CD4-positive, alpha-beta T cell treated with Interleukin-2 at 100 ng/mL for 4 hours (primary cell): ENCODE results near the gene TNC.

Source experiments
- DNase-seq: peaks from one replicate; pipeline ENCODE4 v3.0.0-alpha.2; 2020; ENCODE audit warnings: low spot score

Gene TNC

DNA sequence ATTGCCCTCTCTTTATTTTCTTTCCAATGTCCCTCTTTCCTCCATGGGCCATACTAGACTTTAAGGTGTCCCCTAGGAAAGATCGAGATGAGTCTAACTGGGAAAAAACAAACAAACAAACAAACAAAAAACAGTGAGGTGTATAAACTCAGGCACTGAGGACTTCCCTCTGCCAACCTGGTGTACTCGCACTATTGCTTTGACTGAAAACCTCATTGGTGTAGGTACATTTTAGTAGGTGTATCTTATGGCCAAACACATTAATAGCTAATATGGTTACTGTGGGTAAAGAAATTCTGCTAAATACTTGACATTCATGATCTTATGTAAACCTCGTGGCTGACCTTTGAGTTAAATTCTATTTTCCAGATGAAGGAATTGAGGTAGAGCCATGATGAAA is 74.3 kb downstream of the TNC start:
- DNase-seq: no peak

DNA sequence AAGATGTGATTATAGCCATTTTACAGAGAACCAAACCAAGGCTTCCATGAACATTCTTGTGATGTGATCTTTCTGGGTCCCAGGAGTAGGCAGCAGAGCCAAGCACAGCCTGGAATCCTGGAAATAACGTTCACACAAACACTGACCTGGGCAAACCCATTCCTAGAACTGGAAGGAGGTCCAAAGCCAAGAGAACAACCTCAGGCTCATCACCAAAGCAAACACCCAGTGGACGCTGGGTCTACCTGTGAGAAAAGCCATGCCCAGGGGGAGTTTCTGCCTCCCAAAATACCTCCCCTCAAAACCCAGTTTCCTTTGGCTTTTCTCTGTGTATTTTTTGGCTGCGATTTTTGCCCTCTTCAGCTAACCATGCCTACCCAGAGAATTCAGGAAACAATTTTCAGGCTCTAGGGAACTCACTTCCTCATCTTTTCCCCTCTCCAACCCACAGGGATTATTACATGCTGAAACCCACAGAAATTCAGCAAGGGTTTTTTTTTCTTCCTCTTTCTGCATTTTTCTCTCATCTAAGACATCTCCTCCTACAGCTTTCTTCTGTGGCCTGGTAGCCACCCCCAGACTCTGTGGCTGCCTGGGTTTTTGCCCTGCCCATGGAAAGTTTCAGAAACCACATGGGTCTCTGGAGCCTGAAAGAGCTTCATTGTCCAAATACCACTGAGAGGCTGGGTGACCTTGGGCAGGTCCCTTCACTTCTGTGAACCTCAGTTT is 75.0 kb downstream of the TNC start:
- no peak for DNase-seq

DNA sequence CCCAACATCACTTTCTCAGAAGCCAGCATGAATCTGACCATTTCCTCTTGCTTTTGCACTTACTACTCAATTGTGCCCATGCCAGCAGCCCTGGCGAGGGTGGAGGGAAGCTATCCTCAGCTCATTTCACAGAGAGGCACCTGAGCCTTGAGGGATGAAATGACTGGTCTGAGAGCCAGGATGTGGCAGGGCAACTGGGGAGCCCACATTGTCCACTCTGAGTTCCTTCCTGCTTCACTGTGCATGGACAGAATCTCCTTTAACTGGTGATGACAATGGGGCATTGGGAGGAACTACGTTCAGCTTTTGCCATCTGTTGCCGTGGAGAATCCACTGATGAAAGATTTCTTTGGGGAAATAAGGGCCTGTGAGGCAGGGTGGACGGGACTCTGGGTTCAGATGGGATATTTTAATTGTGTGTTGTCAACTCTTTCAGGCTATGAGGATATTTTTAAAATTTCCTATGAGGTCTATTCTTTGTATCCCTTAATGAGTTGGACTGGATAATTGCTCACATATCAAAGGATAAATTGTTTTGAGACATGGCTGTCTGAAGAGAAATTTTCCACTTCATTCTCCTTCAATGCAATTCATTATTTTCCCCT is 78.3 kb downstream of the TNC start:
- DNase-seq: no peak

DNA sequence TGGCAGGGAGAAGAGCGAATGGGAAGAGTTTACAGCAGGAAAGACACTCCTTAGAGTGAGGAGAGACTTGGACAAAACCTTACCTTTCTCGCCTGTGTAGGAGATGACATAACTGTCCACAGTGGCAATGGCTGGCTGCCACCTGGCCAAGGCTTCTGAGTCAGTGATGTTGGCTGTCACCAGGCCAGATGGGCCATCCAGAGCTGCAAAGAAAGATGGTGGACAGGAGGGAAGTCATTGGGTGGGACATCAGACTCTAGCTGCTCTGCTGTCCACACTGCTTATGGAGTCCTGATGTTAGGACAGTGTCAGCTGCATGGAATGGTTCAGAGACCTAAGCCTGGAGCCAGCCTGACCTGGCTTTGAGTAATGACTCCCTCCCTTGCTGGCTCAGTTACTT is 79.8 kb downstream of the TNC start:
- DNase-seq: no peak

DNA sequence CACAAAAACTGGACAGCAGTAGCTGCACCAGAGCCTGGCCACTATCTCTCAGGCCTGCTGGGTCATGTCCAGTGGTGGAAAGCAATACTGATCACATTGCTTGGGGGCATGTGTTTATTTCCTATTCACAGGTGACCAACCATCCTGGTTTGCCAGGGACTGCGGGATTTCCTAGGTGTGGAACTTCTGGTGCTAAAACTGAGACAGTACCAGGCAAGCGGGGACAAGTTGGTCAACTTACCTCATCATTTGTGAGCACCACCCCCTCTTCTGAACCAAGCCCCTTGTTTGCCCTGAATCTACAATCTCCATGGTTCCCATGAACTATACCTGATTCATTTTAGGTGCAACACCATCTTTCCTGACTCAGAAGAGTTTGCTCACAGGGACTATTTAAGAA is 81.3 kb downstream of the TNC start:
- no peak for DNase-seq

DNA sequence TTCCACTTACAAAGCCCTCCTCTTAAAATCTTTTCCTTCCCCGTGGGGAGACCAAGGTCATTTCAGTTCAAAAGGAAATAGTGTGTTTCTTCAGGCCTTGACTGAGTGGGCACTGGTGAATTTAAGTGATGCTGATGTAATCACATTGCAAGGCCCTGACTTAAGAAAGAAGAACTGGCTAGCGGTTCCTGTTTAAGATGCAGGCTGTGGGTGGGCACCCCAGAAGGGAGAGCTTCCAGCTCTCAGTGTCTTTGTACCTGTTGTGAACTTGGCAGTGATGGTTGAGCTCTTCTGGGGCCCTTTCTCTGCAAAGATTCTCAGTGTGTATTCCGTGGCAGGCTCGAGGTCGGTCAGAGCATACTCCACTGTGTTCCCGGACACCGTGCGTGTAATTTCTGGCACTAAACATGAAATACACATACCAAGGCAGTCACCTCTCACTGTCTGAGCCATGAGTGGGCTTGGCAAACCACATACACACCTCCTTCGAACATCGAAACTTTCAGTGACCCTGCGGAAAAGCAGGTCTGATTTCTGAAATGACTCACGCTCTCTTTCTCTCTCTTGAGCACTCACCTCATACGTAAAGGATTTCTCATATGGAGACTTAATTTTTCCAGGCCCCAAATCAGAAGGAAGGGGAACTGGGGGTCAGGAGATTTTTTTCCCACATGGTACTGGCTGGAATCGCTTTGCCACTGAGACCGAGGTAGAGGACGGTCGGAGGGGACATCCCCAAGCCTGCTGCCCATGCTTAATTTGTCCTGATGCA is 81.9 kb downstream of the TNC start:
- no peak for DNase-seq

DNA sequence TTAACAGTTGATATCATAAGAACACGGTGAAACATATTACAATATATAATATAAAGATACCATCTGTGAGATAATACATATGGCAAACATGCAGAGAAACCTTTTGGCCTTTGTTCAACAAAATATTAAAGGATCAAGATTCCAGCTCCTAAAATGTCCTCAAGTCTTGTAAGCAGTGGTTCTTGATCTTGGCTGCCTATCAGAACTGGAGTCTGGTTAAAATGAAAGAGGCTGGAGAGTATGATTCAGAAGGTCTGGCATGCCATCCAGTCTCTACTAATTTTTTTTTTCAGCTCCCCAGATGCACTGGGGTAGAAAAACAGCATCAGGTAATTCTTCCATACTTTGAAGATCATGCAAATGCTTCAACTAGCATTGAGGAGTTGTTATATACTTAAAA is 83.2 kb downstream of the TNC start:
- no peak for DNase-seq

DNA sequence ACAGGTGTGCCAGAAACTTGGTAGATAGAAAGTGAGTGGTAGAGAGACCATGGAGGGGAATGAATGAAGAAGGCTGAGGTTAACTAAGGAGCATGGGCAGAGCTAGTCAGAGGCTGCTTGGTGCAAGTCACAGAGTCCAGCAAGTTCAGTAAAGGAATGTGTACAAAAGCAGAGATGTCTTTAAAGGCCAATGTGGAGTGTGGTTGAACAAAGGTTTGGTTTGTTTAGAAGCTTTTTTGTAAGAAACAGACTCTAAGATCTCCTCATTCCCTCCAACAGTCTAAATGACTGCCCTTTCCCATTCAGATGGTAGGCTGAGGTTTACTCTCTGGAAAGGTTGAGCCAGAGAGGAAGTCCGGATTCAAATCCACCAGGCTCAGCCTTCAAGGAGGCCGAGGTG is 84.2 kb downstream of the TNC start:
- no peak for DNase-seq

DNA sequence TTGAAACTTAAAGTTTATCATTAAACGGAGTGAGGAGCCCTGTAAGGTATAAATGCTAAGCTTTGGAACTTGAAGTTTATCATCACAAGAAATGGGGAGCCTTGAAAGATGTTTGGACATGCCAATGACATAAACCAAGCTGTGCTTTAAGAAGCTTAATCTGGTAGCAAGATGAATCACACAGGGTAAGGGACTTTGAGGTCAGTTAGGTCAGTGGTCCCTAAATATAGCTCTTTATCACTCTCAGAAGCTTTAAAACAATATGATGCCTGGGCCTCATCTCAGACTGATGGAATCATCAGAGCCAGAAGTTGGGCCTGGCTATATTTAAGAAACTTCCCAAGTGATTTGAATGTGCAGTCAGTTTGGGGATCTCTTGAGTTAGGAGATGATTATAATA is 85.7 kb downstream of the TNC start:
- no peak for DNase-seq

DNA sequence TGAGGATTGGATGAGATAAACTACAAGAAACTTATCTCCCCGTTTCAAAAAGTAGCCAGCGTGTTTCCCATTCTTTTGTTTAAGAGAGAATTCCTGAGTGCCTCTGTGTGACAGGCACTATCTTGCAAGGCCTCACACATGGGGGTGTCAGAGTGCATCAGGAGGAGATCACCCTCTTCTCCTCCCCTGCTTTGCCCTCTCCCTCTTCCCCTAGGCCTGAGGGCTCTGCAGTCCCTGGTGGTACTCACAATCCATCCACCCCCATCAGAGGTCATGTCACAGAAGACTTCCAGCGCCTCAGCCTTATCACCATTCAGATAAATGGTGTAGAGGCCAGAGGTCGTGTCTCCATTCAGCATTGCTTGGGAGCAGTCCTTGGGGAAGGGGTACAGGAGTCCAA is 88.0 kb downstream of the TNC start:
- DNase-seq: no peak

DNA sequence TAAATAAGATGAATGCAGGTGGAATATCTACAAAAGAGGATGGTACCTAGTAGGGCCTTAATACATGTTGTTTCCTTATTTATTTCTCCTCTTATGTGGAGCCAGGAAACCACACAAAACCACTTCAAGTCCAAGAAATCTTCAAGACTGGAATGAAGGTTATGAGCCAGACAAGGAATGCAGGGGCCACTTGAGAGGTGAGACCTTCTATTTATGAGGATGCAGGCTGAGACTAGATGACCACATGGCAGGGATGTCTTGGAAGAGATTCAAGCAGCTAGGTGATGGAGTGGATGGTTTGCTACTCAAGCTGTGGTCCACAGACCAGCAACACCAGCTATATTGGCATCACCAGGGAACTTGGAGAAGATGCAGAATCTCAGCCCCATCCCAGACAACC is 92.2 kb downstream of the TNC start:
- DNase-seq: no peak

DNA sequence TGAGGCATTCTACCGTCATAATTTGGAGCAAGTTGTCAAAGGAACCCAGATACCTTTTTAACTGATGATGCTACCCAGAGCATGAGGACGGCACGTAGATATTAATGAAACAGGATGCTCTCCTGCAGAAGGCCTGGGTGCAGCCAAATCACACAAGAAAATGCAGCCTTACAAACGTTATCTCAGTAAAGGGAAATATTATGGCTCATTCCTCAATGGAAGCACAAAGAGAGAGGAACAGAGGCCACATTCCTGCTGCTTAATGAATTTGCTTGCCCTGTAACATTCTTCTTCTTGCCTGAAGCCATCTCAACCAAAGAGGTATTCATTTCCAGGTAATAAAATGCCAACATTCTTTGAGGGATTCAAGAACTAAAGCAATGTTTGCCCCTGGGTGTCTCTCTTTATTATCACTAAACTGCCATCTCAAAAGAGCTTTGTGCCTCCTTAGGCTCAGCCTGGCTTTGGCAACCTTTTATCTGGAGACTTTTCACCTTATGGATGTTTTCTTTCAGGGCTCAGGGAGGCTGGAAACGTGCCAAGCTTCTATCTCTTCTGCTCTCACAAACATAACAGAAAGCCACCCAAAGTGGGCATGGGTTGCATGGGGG is 92.9 kb downstream of the TNC start:
- DNase-seq: no peak

DNA sequence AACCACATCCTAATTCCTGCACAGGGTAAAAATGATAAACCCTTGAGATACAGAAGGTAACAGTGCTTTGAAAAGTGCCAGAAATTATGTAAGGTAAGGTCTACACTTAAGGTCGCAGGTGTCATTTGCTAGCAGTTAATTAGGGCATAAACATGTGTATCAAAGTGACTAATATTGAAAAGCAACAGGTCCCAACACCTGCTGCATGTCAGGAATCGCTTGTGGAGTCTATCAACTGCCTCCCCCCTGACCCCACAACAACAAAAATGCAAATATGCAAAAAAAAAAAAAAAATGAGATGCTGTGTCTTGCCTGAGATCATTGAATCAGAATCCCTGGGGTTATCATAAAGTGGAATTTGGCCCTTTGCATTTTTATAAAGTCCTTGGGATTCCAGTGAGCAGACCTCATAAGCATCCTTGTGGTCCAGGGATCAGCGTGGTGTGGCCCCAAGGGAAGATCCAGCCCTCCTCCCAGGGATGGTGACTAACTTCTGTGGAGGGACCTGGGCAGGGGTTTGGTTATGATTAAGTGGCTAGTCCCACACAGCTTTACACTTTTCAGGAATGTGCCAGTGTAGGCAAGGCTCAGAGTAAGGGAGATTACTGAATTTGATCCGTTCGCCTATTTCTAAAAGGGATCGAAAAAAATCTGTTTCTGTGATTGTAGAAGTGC is 95.1 kb downstream of the TNC start:
- no peak for DNase-seq

DNA sequence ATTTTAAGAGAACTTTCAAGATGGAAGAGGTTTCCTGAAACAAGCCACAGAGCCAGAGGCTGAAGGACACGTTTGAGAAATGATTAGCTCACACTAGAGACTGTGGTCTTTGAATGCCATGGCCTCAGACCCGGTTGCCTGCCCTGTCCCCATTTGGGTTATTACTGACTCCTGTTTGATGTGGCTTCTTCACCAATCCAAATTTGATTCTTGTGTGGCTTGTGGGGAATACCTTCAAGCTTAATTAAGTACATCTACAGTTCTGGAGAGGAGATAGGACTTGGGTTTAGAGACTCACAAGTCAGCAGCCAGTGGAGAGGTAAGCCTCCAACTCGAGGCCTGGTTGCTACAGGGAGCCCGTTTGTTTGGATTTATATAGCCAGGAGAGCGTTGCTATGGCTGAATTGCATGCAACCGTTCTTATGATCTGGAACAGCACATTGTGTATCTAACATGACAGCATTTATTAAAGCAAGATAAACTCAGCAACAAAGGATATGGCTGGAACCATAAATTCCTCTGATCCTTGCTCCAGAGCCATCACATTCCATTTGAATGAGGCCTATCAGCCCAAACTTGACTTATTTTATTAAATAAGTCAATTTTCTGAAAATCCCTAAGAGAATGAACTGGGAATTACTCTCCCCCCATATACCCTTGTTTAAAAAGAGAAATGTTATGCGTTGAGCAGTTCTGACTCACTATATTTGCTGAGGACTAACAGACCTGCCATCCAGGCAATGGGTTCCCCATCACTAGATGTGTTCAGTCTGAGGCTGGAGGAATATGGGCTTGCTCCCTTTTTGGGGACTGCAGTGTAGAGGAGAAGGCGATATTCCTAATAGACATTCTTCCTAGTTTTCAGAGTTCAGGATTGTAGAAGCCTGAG is 99.2 kb downstream of the TNC start:
- DNase-seq: no peak

DNA sequence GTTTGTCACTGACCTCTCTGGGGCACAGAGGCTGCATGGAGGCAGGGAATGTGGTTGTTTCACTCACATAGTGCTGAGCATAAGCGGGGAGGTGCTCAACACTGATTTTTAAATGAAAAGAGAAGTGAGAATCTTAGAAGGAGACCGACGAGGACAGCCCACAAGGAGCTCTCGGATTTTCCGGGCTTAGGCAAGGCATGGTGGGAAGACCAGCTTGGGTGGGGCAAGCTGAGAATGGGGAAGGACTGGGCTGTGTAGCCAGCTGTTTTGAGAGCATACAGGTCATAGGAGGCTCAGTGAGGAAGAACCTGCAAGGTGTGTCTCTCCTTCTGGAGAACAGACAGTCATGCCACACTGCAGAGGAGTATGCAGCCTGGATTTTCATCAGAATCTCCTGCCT is 101.6 kb downstream of the TNC start:
- DNase-seq: no peak

DNA sequence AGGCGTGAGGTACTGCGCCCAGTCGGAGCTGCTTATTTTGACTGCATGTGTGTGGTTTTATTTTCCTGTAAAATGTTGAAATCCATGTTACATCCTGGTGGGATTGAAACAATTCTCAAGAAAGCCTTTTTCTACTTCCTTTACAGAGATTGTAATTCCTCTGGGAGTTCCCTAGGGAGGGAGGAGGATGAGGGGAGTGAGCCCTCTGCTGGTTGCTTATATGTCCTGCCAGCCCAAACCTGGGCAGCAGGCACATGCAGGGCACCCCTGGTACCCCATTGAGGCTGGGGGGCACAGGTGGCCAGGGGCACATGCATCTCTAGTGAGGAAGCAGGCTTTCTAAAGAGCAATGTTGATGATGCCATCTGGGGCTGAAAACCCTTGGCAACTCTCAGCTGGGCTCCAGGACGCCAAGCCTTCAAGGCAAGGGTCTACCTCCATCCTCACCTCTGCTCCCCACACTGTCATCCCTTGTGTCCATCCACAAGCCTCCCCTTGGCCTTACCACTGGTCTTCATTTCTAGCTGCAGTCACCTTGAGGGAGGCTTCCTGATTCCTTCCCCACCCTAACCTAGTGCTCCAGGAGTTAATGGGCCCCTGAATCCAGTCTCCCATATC is 102.8 kb downstream of the TNC start:
- no peak for DNase-seq

DNA sequence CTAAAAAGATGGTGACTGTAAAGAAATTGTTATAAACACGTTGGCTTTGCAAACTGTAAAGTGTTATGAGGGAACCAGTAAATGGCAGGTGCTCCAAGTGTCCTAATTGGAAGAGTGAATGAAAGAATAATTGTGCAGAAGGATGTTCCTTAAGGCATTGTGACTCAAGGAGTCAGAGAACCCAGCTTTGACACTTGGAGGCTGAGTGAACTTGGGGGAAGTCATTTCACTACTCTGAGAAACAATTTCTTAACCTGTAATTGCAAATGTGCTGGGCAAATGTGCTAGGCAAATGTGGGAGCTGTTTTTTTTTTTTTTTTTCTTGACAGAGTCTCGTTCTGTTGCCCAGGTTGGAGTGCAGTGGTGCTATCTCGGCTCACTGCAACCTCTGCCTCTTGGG is 103.5 kb downstream of the TNC start:
- DNase-seq: no peak

DNA sequence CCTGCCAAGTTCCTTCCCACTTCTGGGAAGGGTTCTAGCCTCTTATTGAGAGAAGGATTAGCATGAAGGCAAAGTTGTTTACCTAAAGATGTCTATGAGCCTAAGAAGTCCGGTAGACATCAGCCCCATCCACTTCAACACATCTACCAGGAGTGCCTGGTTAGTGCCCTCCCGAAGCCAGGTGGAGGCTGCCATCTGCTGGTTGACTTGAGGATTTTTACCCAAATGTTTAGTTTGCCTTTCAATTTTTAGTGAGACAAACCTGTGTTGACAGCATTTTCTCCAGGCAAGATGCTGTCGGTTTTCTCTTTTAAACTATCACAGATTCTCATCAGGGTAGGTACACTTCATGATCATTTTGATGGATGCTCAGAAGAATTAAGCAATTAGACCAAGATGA is 104.0 kb downstream of the TNC start:
- peak; percentile 85 for DNase-seq

DNA sequence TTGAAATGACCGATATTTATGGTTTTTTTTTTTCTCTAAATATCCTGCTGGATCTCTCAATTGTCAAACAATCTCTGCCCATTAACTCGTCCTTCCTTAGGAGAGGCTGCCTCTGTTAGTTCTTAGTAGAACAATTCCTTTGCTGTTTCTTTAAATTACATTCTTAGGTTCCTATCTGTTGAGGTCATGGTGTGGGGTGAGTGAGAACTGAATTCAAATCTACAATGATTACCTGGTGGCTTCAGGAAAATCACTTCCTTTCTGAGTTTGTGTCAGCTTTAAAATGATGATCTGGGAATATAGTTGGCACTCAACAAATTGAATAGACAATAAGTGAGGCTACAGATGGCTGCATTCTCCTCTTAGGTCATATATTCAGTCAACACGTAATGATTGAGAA is 105.5 kb downstream of the TNC start:
- no peak for DNase-seq

DNA sequence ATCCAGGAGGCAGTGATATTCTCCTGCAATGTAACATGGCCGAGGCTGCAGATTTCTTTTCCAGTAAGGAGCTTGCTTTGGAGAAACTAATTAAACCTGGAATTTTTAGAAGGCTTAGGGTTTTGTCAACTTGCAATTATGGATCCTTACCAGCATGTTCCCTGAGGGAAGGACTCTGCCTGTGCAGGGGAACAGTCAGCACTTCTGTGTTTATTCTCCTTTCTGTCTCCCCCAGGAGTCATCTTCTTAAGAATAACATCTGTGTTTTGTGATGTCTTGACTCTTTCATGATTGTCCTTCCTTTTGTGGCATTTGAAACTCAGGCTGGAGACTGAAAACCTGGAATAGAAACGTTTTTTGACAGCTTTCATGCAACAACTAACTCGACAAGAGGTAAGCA is 107.1 kb downstream of the TNC start:
- no peak for DNase-seq
